Mucosa of rectum (tissue), 2 donors: ENCODE measurements around the gene UBE2O.

Experiments
- H3K27ac ChIP-seq, 2 donors: one replicate each; pipeline ENCODE4 v1.7.0; 2013; ENCODE audit warnings: inconsistent platforms in 2 of 2, low read depth in 2 of 2, low read length in 2 of 2
- H3K27me3 ChIP-seq, 2 donors: one replicate each; pipeline ENCODE4 v1.7.0; 2013; ENCODE audit warnings: low read length in 2 of 2; ENCODE audit not compliant: control insufficient read depth in 2 of 2, insufficient read depth in 2 of 2
- H3K36me3 ChIP-seq, 2 donors: one replicate each; pipeline ENCODE4 v1.7.0; 2013; ENCODE audit warnings: low read length in 2 of 2; ENCODE audit not compliant: control insufficient read depth in 2 of 2, insufficient read depth in 2 of 2
- H3K4me1 ChIP-seq, 2 donors: one replicate each; pipeline ENCODE4 v1.7.0; 2013; ENCODE audit warnings: low read length in 2 of 2, mild to moderate bottlenecking in 1 of 2; ENCODE audit not compliant: control insufficient read depth in 2 of 2, insufficient read depth in 2 of 2
- H3K4me3 ChIP-seq, 2 donors: one replicate each; pipeline ENCODE4 v1.7.0; 2013; ENCODE audit warnings: low read length in 2 of 2
- H3K9ac ChIP-seq, 2 donors: one replicate each; pipeline ENCODE4 v1.7.0; 2013; ENCODE audit warnings: low read length in 2 of 2, low read depth in 1 of 2, mild to moderate bottlenecking in 1 of 2
- H3K9me3 ChIP-seq, 2 donors: one replicate each; pipeline ENCODE4 v1.7.0; 2013; ENCODE audit warnings: low read length in 2 of 2; ENCODE audit not compliant: control insufficient read depth in 2 of 2
- donor health status: healthy.
- donor health status: Normal muscosa, but diverticular disease.

Gene UBE2O

DNA sequence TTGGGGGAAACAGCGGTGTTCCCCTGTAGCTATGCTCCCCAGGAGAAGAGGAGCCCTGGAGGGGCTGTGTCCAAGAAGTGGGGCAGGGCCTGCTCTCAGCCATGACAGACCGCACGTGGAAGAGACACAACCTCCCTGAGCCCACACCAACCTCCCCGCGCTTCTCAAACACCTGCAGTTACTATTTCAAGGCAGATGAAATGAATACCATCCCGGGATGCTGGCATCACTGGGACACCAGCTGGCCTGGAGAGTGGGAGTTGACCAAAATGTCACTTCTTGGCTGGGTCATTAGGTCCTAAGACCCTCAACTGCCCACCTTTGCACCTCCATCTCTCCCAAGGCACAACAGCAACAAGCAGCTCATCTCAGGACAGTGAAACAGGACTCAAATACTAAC, 36.5 kb downstream of the UBE2O start:
- Histone ChIP-seq H3K4me3 (no peak overlapping the region), H3K4me1 (peaks cover 10 to 12% of the 10 kb centered on the region in 2 donors), H3K27ac (no peak overlapping the region), H3K9me3 (no peaks in the 10 kb centered on the region), H3K9ac (no peak overlapping the region), H3K36me3 (no peaks in the 10 kb centered on the region), H3K27me3 (no peaks in the 10 kb centered on the region)

GRCh38 chr17:76415786-76416185, 37.2 kb downstream of the UBE2O start:
- H3K4me1 ChIP-seq, result peaks cover 8 to 10% of the 10 kb centered on the region in 2 donors
- H3K4me3 ChIP-seq, result no peak overlapping the region
- H3K9ac ChIP-seq, result no peak overlapping the region

DNA sequence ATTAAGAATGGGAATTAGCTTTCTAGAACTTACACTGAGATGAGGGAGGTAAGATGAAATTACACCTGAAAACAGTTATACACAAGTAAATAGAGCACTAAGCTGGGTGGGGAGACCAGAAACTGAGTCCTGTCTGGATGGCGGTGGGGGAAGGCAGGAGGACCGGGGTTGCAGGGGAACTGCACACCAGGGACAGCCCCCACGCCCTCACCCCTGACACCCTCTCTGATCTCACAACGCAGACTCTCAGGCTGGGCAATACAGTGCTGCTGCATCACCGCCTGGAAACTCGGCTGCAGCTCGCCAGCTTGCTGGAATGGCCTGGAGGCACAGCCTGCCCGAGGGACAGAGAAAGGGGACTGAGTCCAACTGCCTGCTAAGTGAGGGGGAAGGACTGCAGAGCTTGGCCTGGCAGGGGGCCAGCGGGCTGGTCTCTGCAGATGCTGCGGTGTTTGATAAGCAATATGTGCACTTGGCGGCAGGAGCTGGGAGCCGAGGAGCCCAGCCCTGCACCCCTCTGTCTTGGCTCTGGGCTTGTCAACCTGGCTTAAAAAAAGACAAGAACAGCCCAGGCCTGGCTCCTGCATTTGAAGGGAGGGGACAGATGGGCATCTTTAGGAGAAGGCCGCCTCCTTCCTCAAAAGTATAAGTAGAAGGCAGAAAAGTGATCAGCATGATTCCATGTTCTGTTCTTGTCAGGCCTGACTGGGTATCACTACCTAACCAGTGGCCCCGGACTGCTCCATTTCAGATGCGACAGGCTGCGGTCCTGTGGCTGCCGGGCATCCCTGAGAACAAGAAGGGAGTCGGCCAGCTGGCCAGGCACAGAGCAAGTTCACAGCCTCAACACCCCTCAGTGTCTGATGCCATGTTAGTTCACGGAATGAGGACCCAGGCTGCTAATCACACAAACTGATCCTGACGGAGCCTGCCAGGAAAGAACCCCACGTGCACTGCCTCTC, 38.3 kb downstream of the UBE2O start:
- Histone ChIP-seq H3K9ac (no peak overlapping the region), H3K4me3 (no peak overlapping the region), H3K27me3 (no peaks in the 10 kb centered on the region), H3K27ac (no peak overlapping the region), H3K36me3 (no peaks in the 10 kb centered on the region), H3K9me3 (no peaks in the 10 kb centered on the region), H3K4me1 (peaks cover 3 to 6% of the 10 kb centered on the region in 2 donors)

More at GRCh38 chr17:76415786-76416185, 37.2 kb downstream of the UBE2O start:
- Histone ChIP-seq H3K36me3 (no peaks in the 10 kb centered on the region), H3K27ac (no peak overlapping the region), H3K27me3 (no peaks in the 10 kb centered on the region), H3K9me3 (no peaks in the 10 kb centered on the region)

DNA sequence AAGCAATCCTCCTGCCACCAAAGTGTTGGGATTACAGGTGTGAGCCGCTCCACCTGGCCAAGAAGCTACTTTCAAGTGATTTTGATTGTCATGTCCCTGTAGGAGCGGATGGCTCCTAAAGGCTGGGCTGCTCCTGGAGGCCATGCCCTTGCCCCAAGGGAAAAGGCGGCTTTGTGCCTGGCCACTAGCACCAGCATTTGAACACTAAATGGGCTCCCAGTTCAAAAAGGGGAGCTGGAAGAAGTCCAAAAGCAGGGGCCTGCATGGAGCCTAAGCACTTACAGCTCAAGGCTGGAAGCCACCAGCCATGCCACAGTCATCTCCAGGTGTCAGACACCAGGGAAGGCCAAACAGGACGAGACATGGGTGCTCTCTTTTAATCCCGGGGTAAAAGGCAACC, 41.7 kb downstream of the UBE2O start:
- Histone ChIP-seq H3K27ac (no peak overlapping the region), H3K27me3 (no peaks in the 10 kb centered on the region), H3K9me3 (no peaks in the 10 kb centered on the region), H3K36me3 (no peaks in the 10 kb centered on the region), H3K4me1 (peaks cover 2 to 3% of the 10 kb centered on the region in 2 donors), H3K9ac (no peak overlapping the region), H3K4me3 (no peak overlapping the region)

DNA sequence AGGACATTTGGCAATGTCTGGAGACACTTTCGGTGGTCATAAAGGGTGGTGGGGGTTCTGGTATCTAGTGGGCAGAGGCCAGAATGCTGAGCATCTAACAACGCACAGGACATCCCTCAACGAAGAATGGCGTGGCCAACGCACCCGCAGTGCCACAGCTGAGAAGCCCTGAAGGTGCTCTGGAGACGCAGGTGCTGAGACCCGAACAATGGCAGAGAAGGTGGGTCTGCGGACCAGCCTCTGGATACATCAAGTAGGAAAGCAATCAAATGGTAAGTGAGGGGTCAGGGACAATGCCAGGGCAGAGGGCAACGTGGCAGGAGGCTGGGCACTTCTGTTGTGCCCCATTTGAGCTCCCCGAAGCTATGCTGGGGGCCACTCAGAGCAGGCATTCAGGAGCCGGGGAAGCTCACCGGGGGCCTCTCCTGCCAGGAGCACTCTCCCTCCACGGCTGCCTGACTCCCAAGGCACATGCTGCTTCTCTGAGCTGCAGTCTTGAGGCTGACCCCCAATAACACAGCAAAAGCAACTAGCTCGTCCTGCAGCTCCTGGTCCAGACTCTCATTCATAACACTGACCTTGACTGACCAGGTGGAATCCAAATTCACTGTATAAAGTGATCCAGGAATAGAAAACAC, 42.5 kb downstream of the UBE2O start:
- H3K4me3 ChIP-seq, result no peak overlapping the region
- no peaks in the 10 kb centered on the region for H3K27me3 ChIP-seq
- H3K36me3 ChIP-seq, result no peaks in the 10 kb centered on the region
- H3K9me3 ChIP-seq, result no peaks in the 10 kb centered on the region
- no peak overlapping the region for H3K9ac ChIP-seq
- peaks cover 2 to 3% of the 10 kb centered on the region in 2 donors for H3K4me1 ChIP-seq
- H3K27ac ChIP-seq, result no peak overlapping the region

DNA sequence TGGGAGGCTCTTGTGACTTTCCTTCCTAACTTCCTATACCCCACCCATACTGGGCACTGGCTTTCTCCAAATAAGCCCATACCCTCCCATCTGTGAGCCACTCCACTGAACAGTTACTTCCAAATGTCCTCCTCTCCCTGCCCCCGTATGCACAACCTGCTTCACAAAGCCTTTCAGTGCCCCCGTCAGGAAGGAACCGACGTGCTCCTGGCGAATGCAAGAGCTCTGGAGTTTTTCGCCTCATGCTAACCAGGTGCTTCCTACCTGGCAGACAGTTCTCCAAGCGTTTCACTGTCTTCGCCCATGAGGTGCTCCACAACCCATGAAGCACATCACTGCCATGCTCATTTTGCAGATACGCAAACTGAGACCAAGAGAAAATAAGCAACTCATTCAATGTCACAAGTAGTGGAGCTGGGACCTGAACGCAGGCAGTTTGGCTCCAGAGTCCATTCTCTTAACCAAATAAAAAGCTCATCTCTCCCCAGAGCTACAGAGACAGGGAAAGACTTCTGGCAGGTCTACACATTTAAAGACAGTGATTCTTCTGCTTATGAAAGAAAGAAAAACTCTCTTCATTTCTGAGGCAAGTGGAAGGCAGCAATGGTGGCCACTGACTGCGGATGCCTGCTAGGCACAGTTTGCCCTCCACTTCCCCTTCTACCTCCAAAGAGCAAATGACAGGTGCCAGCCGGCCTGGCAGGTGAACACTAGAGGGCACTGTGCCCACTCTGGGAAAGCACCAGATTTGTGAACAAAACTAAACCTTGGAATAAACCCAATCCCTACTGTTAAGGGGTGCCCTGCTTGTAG, 44.7 kb downstream of the UBE2O start:
- Histone ChIP-seq H3K9ac (no peak overlapping the region), H3K4me3 (no peak overlapping the region), H3K27ac (no peak overlapping the region), H3K27me3 (no peaks in the 10 kb centered on the region), H3K9me3 (no peaks in the 10 kb centered on the region), H3K36me3 (peaks cover 4 to 8% of the 10 kb centered on the region in 2 donors), H3K4me1 (no peaks in the 10 kb centered on the region)

DNA sequence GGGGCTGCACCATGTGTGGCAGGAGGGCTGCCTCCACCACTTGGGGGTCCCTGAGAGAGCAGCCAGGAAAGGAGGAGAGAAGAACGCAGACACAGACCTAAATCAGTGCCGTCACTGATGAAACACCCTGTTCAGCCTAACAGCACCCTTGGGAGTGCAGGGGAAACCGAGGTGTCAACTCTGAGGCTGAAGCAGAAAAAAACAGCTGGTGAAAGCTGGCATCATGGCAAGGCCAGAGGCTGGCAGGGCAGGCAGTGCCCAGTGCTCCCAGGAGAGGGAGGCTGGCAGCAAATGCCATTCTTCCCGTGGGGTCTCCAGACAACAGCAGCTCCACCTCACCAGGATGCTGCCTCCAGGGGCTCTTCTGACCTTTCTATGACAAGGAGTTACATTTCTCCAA, 45.4 kb downstream of the UBE2O start:
- peaks cover 8 to 11% of the 10 kb centered on the region in 2 donors for H3K36me3 ChIP-seq
- H3K27ac ChIP-seq, result no peak overlapping the region
- no peaks in the 10 kb centered on the region for H3K9me3 ChIP-seq
- H3K27me3 ChIP-seq, result no peaks in the 10 kb centered on the region
- H3K4me3 ChIP-seq, result no peak overlapping the region
- H3K4me1 ChIP-seq, result no peaks in the 10 kb centered on the region
- no peak overlapping the region for H3K9ac ChIP-seq

GRCh38 chr17:76405967-76406647, 46.8 kb downstream of the UBE2O start:
- Histone ChIP-seq H3K4me3 (no peak overlapping the region), H3K4me1 (no peaks in the 10 kb centered on the region), H3K9ac (no peak overlapping the region), H3K36me3 (peaks cover 18 to 21% of the 10 kb centered on the region in 2 donors), H3K9me3 (no peaks in the 10 kb centered on the region), H3K27me3 (no peaks in the 10 kb centered on the region), H3K27ac (no peak overlapping the region)

GRCh38 chr17:76405607-76405966, 47.4 kb downstream of the UBE2O start:
- Histone ChIP-seq H3K4me3 (no peak overlapping the region), H3K9ac (no peak overlapping the region), H3K9me3 (no peaks in the 10 kb centered on the region), H3K27me3 (no peaks in the 10 kb centered on the region), H3K27ac (no peak overlapping the region), H3K36me3 (peaks cover 24 to 26% of the 10 kb centered on the region in 2 donors), H3K4me1 (no peaks in the 10 kb centered on the region)
